Adrenal gland (tissue), 12 donors: Measurements from ENCODE around the gene MKKS. TPM values are rescaled to one million over a fixed set of nuclear protein-coding genes. Genes with fewer than 3 reads are reported as not detected.

ENCODE experiments used
- DNase-seq, 7 donors: peaks; one replicate each; pipeline ENCODE4 v3.0.0-alpha.2; 2019 to 2020
- H3K27ac ChIP-seq, 5 donors: fragments of 200-600 bp; sonication (generic) in 4 of 5; 1 replicate in 3 of 5; 2 replicates in 2 of 5; pipeline versions ENCODE4 v1.5.1 to v1.8.0; 2016 to 2020; ENCODE audit warnings: mild to moderate bottlenecking in 1 of 5
- H3K27me3 ChIP-seq: fragments of 200-600 bp; 2 replicates; pipeline ENCODE4 v1.8.0; 2021
- H3K36me3 ChIP-seq, 2 donors: fragments of 200-600 bp; replicated peaks in 1 of 2; 1 replicate in 1 of 2; 2 replicates in 1 of 2; pipeline versions ENCODE4 v1.5.1 to v1.8.0; 2018 to 2022
- H3K4me1 ChIP-seq, 2 donors: fragments of 200-600 bp; replicated peaks in 1 of 2; 1 replicate in 1 of 2; 2 replicates in 1 of 2; pipeline versions ENCODE4 v1.5.1 to v1.8.0; 2018 to 2021
- H3K4me3 ChIP-seq, 4 donors: fragments of 200-600 bp; sonication (generic) in 3 of 4; one replicate each; pipeline ENCODE4 v1.5.1; 2016 to 2018
- H3K9me3 ChIP-seq, 3 donors: fragments of 200-600 bp; sonication (generic) in 1 of 3; replicated peaks in 1 of 3; 1 replicate in 2 of 3; 2 replicates in 1 of 3; pipeline versions ENCODE4 v1.5.1 to v1.8.0; 2016 to 2021
- POLR2A ChIP-seq, 2 donors: fragments of 450-650 bp; IDR thresholded peaks; one replicate each; pipeline ENCODE4 v1.6.1; 2017; ENCODE audit warnings: antibody characterized with exemption in 2 of 2, mild to moderate bottlenecking in 2 of 2, moderate library complexity in 1 of 2
- WGBS, 4 donors: extraction: QIAGEN DNeasy Blood & Tissue Kit in 2 of 4; methylation state at CpG; one replicate each; pipeline versions ENCODE4 v1.1.5 to v1.1.7; 2013 to 2017; 5-methylcytosine and 5-hydroxymethylcytosine counted together
- intact Hi-C, 2 donors: fragments of 100-400 bp; cut with DNase I; formaldehyde crosslinking; loops; one replicate each; pipeline versions ENCODE4 v1.14.1 to v1.15.0; 2022 to 2023
- polyA plus RNA-seq, 3 donors: library from polyadenylated mRNA; stranded (reverse); fragments of 200-250 nt in 2 of 3; fragments of 350-450 nt in 1 of 3; fragmentation: Illumina TruSeq in 1 of 3; extraction: RNeasy Lipid Tissue Mini Kit (QIAGEN cat#74804) in 1 of 3; gene quantifications; one replicate each; pipeline ENCODE4 v1.2.3, GENCODE V29; 2013 to 2014
- total RNA-seq, 9 donors: library from RNA; depleted of rRNA in 4 of 9; stranded (reverse); fragments of >200 nt in 4 of 9; fragments of 120-200 nt in 1 of 9; fragmentation: NEBNext Ultra II Directional in 1 of 9; extraction: Animal tissue kit (Norgen Biotek cat#: 25700) in 1 of 9; gene quantifications; one replicate each; pipeline versions ENCODE4 v1.1.0 to v1.2.4, GENCODE V29; 2013 to 2023
- TF ChIP-seq, protein P1 (sequence below), 6 experiments: fragments of 450-650 bp in 4 of 6; fragments of 200-600 bp in 2 of 6; sonication (generic) in 1 of 6; IDR thresholded peaks; 1 replicate in 5 of 6; 2 replicates in 1 of 6; pipeline versions ENCODE4 v1.5.1 to v1.8.0; 2016 to 2021; ENCODE audit warnings: antibody characterized with exemption in 6 of 6, mild to moderate bottlenecking in 2 of 6, moderate library complexity in 1 of 6
- donor health status: healthy with polysubstance abuse.
- donor health status: Bipolar disorder and iron deficiency.
- donor health status: DM: yes; HTN: yes; CAD: no.
- donor health status: DM: no; HTN: no; CAD: no.
- donor health status: DM: no; HTN: no; CAD: no.
- donor health status: DM: yes; HTN: yes; CAD: no.

Gene MKKS
- total and polyA plus RNA-seq, 12 donors, result 6.1 to 29.1 (median 15.6) TPM

- Histone ChIP-seq H3K36me3 (no peaks in the 10 kb centered on the region), H3K4me1 (peaks cover 0 to 14% of the 10 kb centered on the region in 2 donors), H3K4me3 (no peak overlapping the region), H3K27ac (no peak overlapping the region), H3K9me3 (no peaks in the 10 kb centered on the region), H3K27me3 (no peaks in the 10 kb centered on the region)
- intact Hi-C loops, result no loop called here
- no peak for DNase-seq
- TF ChIP-seq, protein P1, sequence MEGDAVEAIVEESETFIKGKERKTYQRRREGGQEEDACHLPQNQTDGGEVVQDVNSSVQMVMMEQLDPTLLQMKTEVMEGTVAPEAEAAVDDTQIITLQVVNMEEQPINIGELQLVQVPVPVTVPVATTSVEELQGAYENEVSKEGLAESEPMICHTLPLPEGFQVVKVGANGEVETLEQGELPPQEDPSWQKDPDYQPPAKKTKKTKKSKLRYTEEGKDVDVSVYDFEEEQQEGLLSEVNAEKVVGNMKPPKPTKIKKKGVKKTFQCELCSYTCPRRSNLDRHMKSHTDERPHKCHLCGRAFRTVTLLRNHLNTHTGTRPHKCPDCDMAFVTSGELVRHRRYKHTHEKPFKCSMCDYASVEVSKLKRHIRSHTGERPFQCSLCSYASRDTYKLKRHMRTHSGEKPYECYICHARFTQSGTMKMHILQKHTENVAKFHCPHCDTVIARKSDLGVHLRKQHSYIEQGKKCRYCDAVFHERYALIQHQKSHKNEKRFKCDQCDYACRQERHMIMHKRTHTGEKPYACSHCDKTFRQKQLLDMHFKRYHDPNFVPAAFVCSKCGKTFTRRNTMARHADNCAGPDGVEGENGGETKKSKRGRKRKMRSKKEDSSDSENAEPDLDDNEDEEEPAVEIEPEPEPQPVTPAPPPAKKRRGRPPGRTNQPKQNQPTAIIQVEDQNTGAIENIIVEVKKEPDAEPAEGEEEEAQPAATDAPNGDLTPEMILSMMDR (IDR thresholded peaks at IDR 0.05), result no peak
- TF ChIP-seq POLR2A (IDR thresholded peaks at IDR 0.05), result no peak
- 86 to 91% (median 89%) methylated on average over 6 of the region's 6 CpGs for WGBS, 4 donors
Observed at GRCh38 chr20:10448270-10449156, 14.5 kb upstream of the MKKS start.

- Histone ChIP-seq H3K4me3 (peak overlapping the region in 1 of 4 donors; percentile 28), H3K27ac (no peak overlapping the region), H3K27me3 (no peaks in the 10 kb centered on the region), H3K9me3 (no peaks in the 10 kb centered on the region), H3K36me3 (no peaks in the 10 kb centered on the region), H3K4me1 (peaks cover 0 to 11% of the 10 kb centered on the region in 2 donors)
- no peak for TF ChIP-seq POLR2A (IDR thresholded peaks at IDR 0.05)
- TF ChIP-seq, protein P1 (IDR thresholded peaks at IDR 0.05), result no peak
- intact Hi-C loops, result no loop called here
- whole genome bisulfite sequencing, 4 donors, result 24 to 47% (median 36%) methylated on average over 3 of the region's 3 CpGs
- DNase-seq, result peak in 1 of 7 donors; percentile 22
Observed at GRCh38 chr20:10447028-10447427, 13.0 kb upstream of the MKKS start.

- Histone ChIP-seq H3K4me1 (peaks cover 0 to 11% of the 10 kb centered on the region in 2 donors), H3K27me3 (no peaks in the 10 kb centered on the region), H3K9me3 (no peaks in the 10 kb centered on the region), H3K36me3 (no peaks in the 10 kb centered on the region), H3K27ac (no peak overlapping the region), H3K4me3 (no peak overlapping the region)
- intact Hi-C loops, result no loop called here
- TF ChIP-seq, protein P1 (IDR thresholded peaks at IDR 0.05), result no peak
- TF ChIP-seq POLR2A (IDR thresholded peaks at IDR 0.05), result no peak
- DNase-seq, result no peak
- 84 to 92% (median 90%) methylated on average over 4 of the region's 4 CpGs for WGBS, 4 donors
Observed at GRCh38 chr20:10445758-10446157, 11.7 kb upstream of the MKKS start.

DNA sequence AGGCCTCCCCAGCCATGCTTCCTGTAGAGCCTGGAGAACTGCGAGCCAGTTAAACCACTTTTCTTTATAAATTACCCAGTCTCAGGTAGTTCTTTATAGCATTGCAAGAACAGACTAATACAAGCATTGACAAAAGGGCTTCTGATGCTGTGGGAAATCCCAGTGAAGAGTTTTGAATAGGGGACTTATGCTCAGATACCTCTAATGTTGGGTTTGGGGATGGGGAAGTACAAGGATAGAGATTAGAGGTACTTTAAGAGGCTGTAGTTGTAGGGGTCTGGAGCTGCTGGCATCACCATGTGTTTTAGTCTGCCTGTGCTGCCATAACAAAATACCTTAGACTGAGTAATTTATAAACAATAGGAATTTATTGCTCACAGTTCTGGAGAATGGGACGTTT, 9.9 kb upstream of the MKKS start:
- H3K4me3 ChIP-seq, result no peak overlapping the region
- 88 to 97% (median 93%) methylated on average over 2 of the region's 2 CpGs for WGBS, 4 donors
- no peaks in the 10 kb centered on the region for H3K36me3 ChIP-seq
- H3K4me1 ChIP-seq, result peaks cover 0 to 11% of the 10 kb centered on the region in 2 donors
- DNase-seq, result no peak
- no peaks in the 10 kb centered on the region for H3K9me3 ChIP-seq
- intact Hi-C loops, result no loop called here
- H3K27ac ChIP-seq, result no peak overlapping the region
- TF ChIP-seq POLR2A (IDR thresholded peaks at IDR 0.05), result no peak
- TF ChIP-seq, protein P1 (IDR thresholded peaks at IDR 0.05), result no peak
- H3K27me3 ChIP-seq, result no peaks in the 10 kb centered on the region
